Mesenchymal stem cell (in vitro differentiated cells and primary cell): Measurements from ENCODE around the gene CEP170B.

Experiments used
- DNase-seq: peaks from one replicate; pipeline ENCODE4 v3.0.0-alpha.2; 2013
- H2AFZ ChIP-seq: one replicate; pipeline ENCODE4 v1.6.1; 2013; ENCODE audit warnings: low read depth, mild to moderate bottlenecking, control low read depth, inconsistent platforms, low read length, moderate library complexity
- H2AK5ac ChIP-seq: 2 replicates; pipeline ENCODE4 v1.6.1; 2013; ENCODE audit warnings: low read length, moderate library complexity, mild to moderate bottlenecking, inconsistent platforms; ENCODE audit not compliant: severe bottlenecking
- H2BK120ac ChIP-seq: one replicate; pipeline ENCODE4 v1.6.1; 2013; ENCODE audit warnings: low read depth, mild to moderate bottlenecking, inconsistent platforms, low read length, moderate library complexity
- H2BK12ac ChIP-seq, 2 experiments: one replicate each; pipeline ENCODE4 v1.6.1; 2013; ENCODE audit warnings: inconsistent platforms in 2 of 2, low read length in 2 of 2, mild to moderate bottlenecking in 2 of 2, moderate library complexity in 2 of 2, control low read depth in 1 of 2
- H2BK15ac ChIP-seq: one replicate; pipeline ENCODE4 v1.6.1; 2013; ENCODE audit warnings: mild to moderate bottlenecking, low read depth, inconsistent platforms; ENCODE audit not compliant: poor library complexity, severe bottlenecking
- H2BK5ac ChIP-seq: 2 replicates; pipeline ENCODE4 v1.6.1; 2013; ENCODE audit warnings: low read depth, mild to moderate bottlenecking, low read length, control low read depth, inconsistent platforms; ENCODE audit not compliant: poor library complexity, severe bottlenecking
- H3K14ac ChIP-seq, 2 experiments: one replicate each; pipeline ENCODE4 v1.6.1; 2013; ENCODE audit warnings: inconsistent platforms in 2 of 2, low read length in 2 of 2, control low read depth in 1 of 2, mild to moderate bottlenecking in 1 of 2, moderate library complexity in 1 of 2
- H3K18ac ChIP-seq, 2 experiments: one replicate each; pipeline ENCODE4 v1.6.1; 2013; ENCODE audit warnings: inconsistent platforms in 2 of 2, low read length in 2 of 2, control low read depth in 1 of 2, low read depth in 1 of 2, mild to moderate bottlenecking in 1 of 2
- H3K23ac ChIP-seq, 2 experiments: one replicate each; pipeline ENCODE4 v1.6.1; 2013; ENCODE audit warnings: inconsistent platforms in 2 of 2, low read length in 2 of 2, mild to moderate bottlenecking in 2 of 2, moderate library complexity in 2 of 2, control low read depth in 1 of 2
- H3K27ac ChIP-seq: 2 replicates; pipeline ENCODE4 v1.5.1; 2013; ENCODE audit warnings: mild to moderate bottlenecking, moderate library complexity, low read length, control low read depth, inconsistent platforms; ENCODE audit not compliant: poor library complexity, severe bottlenecking
- H3K27me3 ChIP-seq, 2 experiments: 2 replicates each; pipeline versions ENCODE4 v1.6.1 to v1.7.0; 2013; ENCODE audit warnings: low read length in 2 of 2, mild to moderate bottlenecking in 2 of 2, moderate library complexity in 2 of 2, control low read depth in 1 of 2, inconsistent platforms in 1 of 2; ENCODE audit not compliant: control insufficient read depth in 1 of 2, insufficient read depth in 1 of 2
- H3K36me3 ChIP-seq, 2 experiments: 2 replicates each; pipeline versions ENCODE4 v1.6.1 to v1.7.0; 2013; ENCODE audit warnings: low read length in 2 of 2, control low read depth in 1 of 2, inconsistent platforms in 1 of 2, low read depth in 1 of 2, mild to moderate bottlenecking in 1 of 2; ENCODE audit not compliant: insufficient read depth in 2 of 2, control insufficient read depth in 1 of 2
- H3K4ac ChIP-seq, 2 experiments: one replicate each; pipeline ENCODE4 v1.6.1; 2013; ENCODE audit warnings: inconsistent platforms in 2 of 2, low read length in 2 of 2, mild to moderate bottlenecking in 2 of 2, moderate library complexity in 2 of 2, control low read depth in 1 of 2, low read depth in 1 of 2
- H3K4me1 ChIP-seq: 2 replicates; pipeline ENCODE4 v1.6.1; 2013; ENCODE audit warnings: low read depth, low read length, control low read depth; ENCODE audit not compliant: control insufficient read depth, insufficient read depth
- H3K4me2 ChIP-seq: 2 replicates; pipeline ENCODE4 v1.6.1; 2013; ENCODE audit warnings: low read length, mild to moderate bottlenecking, inconsistent platforms; ENCODE audit not compliant: poor library complexity, severe bottlenecking
- H3K4me3 ChIP-seq, 2 experiments: 2 replicates each; pipeline versions ENCODE4 v1.5.1 to v1.7.0; 2013; ENCODE audit warnings: low read length in 2 of 2, mild to moderate bottlenecking in 2 of 2, control low read depth in 1 of 2, low read depth in 1 of 2; ENCODE audit not compliant: insufficient read depth in 1 of 2
- H3K79me1 ChIP-seq: replicated peaks from 2 replicates; pipeline ENCODE4 v1.6.1; 2013; ENCODE audit warnings: mild to moderate bottlenecking, control low read depth, low read length, inconsistent platforms; ENCODE audit not compliant: poor library complexity, severe bottlenecking
- H3K9ac ChIP-seq: 2 replicates; pipeline ENCODE4 v1.7.0; 2013; ENCODE audit warnings: mild to moderate bottlenecking, low read length, moderate library complexity
- H3K9me3 ChIP-seq: 2 replicates; pipeline ENCODE4 v1.7.0; 2013; ENCODE audit warnings: mild to moderate bottlenecking, low read length; ENCODE audit not compliant: control insufficient read depth
- H4K8ac ChIP-seq: one replicate; pipeline ENCODE4 v1.6.1; 2013; ENCODE audit warnings: inconsistent platforms, mild to moderate bottlenecking, low read length, moderate library complexity
- H4K91ac ChIP-seq: one replicate; pipeline ENCODE4 v1.6.1; 2013; ENCODE audit warnings: mild to moderate bottlenecking, low read length, inconsistent platforms
- WGBS: methylation state at CpG from one replicate; pipeline ENCODE4 v1.1.7; 2013; ENCODE audit warnings: mixed read lengths; 5-methylcytosine and 5-hydroxymethylcytosine counted together

CEP170B gene

DNA sequence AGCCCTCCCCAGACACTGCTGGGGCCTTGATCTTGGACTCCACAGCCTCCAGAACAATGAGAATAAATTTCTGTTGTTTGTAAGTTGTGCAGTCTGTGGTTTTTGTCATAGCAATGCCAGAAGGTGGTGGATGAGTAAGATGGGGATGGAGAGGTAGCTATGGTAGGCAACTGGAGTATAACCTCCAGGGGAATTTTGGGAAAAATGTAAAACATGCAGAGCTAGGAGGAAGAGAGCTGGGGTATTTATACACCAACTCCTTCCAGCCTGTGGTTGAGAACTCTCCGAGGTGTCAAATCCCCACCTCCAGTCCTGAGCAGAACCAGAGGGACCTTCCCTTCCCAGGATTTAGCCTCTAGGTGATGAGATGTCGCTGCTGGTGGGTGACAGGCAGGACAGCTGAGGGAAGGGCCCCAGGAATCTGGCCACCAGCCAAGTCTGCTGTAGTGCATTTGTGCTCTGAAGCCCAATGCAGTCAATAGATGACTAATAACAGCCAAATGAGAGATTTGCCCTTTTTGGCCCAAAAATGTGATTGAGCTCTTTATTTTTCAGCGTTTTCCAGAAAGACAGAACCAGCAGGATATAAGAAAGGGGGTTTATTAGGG, 19.1 kb upstream of the CEP170B start:
- Histone ChIP-seq H2BK5ac (no peak overlapping the region), H3K9me3 (no peaks in the 10 kb centered on the region), H2AK5ac (no peak overlapping the region), H3K79me1 (no peaks in the 10 kb centered on the region), H2BK15ac (no peak overlapping the region), H2BK12ac (no peak overlapping the region), H3K4ac (no peak overlapping the region), H3K14ac (no peak overlapping the region), H3K27me3 (peaks cover 46 to 76% of the 10 kb centered on the region in 2 experiments), H3K4me2 (no peak overlapping the region), H4K8ac (no peak overlapping the region), H3K9ac (no peak overlapping the region), H3K4me3 (no peak overlapping the region), H4K91ac (no peak overlapping the region), H2BK120ac (no peak overlapping the region), H3K4me1 (peaks cover 19% of the 10 kb centered on the region), H3K27ac (no peak overlapping the region), H2AFZ (no peak overlapping the region), H3K23ac (no peak overlapping the region), H3K36me3 (no peaks in the 10 kb centered on the region), H3K18ac (no peak overlapping the region)
- no peak for DNase-seq
- 60% methylated on average over 2 of the region's 3 CpGs for WGBS

- H2AFZ ChIP-seq, result no peak overlapping the region
- H3K23ac ChIP-seq, result no peak overlapping the region
- H2BK15ac ChIP-seq, result no peak overlapping the region
- no peak overlapping the region for H2BK12ac ChIP-seq
- H3K79me1 ChIP-seq, result no peaks in the 10 kb centered on the region
- H3K14ac ChIP-seq, result no peak overlapping the region
- H3K4me1 ChIP-seq, result no peaks in the 10 kb centered on the region
- no peak overlapping the region for H3K18ac ChIP-seq
- 77% methylated on average over 8 of the region's 8 CpGs for WGBS
- H2BK120ac ChIP-seq, result no peak overlapping the region
- no peak overlapping the region for H3K4me3 ChIP-seq
- H2AK5ac ChIP-seq, result no peak overlapping the region
- H2BK5ac ChIP-seq, result no peak overlapping the region
- no peak for DNase-seq
- H3K27me3 ChIP-seq, result peaks cover 23 to 50% of the 10 kb centered on the region in 2 experiments
- H4K91ac ChIP-seq, result no peak overlapping the region
- H3K9ac ChIP-seq, result no peak overlapping the region
- H3K4ac ChIP-seq, result no peak overlapping the region
- H3K27ac ChIP-seq, result no peak overlapping the region
- H3K9me3 ChIP-seq, result no peaks in the 10 kb centered on the region
- H4K8ac ChIP-seq, result no peak overlapping the region
- H3K4me2 ChIP-seq, result no peak overlapping the region
- no peaks in the 10 kb centered on the region for H3K36me3 ChIP-seq
These were observed 12.8 kb upstream of the CEP170B start for GRCh38 chr14:104852280-104852663.

DNA sequence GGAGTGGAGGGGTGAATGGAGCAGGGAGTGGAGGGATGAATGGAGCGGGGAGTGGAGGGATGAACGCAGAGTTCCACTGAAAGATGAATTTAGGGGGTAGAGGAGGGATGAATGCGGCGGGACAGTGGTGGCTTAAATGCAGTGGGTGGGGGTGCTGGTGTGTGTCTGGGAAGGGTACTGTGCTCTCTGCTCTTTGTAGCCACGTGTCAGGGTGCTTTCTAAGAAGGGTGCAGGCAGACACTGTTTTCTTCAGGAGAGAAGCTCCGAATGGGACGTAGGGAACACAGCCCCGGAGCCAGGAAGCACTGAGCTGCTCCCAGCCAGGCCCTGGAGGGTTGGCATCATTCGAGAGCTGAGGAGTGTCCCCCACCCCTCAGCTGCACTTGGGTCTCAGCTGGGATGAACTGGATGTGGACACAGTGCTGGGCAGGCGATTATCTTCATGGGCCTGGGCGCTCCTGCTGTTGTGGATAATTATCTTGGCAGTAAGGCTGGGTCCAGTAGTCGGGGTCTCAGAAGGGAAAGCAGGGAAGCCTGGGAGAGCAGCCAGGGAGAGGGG, 9.5 kb upstream of the CEP170B start:
- no peak overlapping the region for H2BK15ac ChIP-seq
- no peak overlapping the region for H2BK5ac ChIP-seq
- H2BK12ac ChIP-seq, result no peak overlapping the region
- H4K8ac ChIP-seq, result no peak overlapping the region
- H3K9ac ChIP-seq, result no peak overlapping the region
- no peak overlapping the region for H3K18ac ChIP-seq
- no peak overlapping the region for H3K23ac ChIP-seq
- H3K27ac ChIP-seq, result no peak overlapping the region
- no peaks in the 10 kb centered on the region for H3K36me3 ChIP-seq
- H3K79me1 ChIP-seq, result no peaks in the 10 kb centered on the region
- no peak overlapping the region for H2AK5ac ChIP-seq
- H3K4me1 ChIP-seq, result no peaks in the 10 kb centered on the region
- H3K4ac ChIP-seq, result no peak overlapping the region
- no peaks in the 10 kb centered on the region for H3K9me3 ChIP-seq
- H2BK120ac ChIP-seq, result no peak overlapping the region
- WGBS, result 76% methylated on average over 12 of the region's 12 CpGs
- H3K4me3 ChIP-seq, result no peak overlapping the region
- no peak for DNase-seq
- H3K14ac ChIP-seq, result no peak overlapping the region
- H3K27me3 ChIP-seq, result peaks cover 23 to 36% of the 10 kb centered on the region in 2 experiments
- no peak overlapping the region for H4K91ac ChIP-seq
- H3K4me2 ChIP-seq, result no peak overlapping the region
- H2AFZ ChIP-seq, result no peak overlapping the region

GRCh38 chr14:104856157-104856868, 8.8 kb upstream of the CEP170B start:
- Histone ChIP-seq H2BK12ac (no peak overlapping the region), H3K27ac (no peak overlapping the region), H4K91ac (no peak overlapping the region), H3K79me1 (no peaks in the 10 kb centered on the region), H2AK5ac (no peak overlapping the region), H2AFZ (no peak overlapping the region), H3K27me3 (peaks cover 23 to 32% of the 10 kb centered on the region in 2 experiments), H3K4ac (no peak overlapping the region), H3K18ac (no peak overlapping the region), H2BK5ac (no peak overlapping the region), H3K4me3 (no peak overlapping the region), H3K9ac (no peak overlapping the region), H3K4me1 (no peaks in the 10 kb centered on the region), H2BK15ac (no peak overlapping the region), H3K9me3 (no peaks in the 10 kb centered on the region), H2BK120ac (no peak overlapping the region), H4K8ac (no peak overlapping the region), H3K23ac (no peak overlapping the region), H3K4me2 (no peak overlapping the region), H3K14ac (no peak overlapping the region), H3K36me3 (no peaks in the 10 kb centered on the region)
- WGBS, result 80% methylated on average over 17 of the region's 21 CpGs
- DNase-seq, result no peak
